SH-SY5Y (cell line): ENCODE results near the gene GSX2.

Experiments used
- GATA2 ChIP-seq: IDR thresholded peaks from 2 replicates; pipeline ENCODE4 v1.6.1; 2011; ENCODE audit warnings: mild to moderate bottlenecking, low read depth, low read length
- GATA3 ChIP-seq: IDR thresholded peaks from 2 replicates; pipeline ENCODE4 v1.6.1; 2011; ENCODE audit warnings: low read depth, mild to moderate bottlenecking, low read length, moderate library complexity

DNA sequence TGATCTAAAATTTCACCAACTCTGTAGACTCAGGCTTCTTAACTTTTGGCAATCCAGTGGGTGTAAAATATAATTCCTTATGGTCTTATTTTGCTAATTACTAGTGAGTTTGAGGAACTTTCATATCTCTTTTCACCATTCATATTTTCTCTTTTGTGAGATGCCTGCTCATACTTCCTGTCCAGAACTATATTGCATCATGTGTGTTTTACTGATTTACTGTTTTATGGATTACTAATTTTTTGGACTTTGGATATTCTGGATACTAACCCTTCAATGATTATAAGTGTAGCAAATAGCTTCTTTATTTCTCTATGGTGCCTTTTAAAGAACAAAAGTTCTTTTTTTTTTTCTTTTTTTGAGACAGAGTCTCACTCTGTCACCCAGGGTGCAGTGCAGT is 20.6 kb downstream of the GSX2 start:
- TF ChIP-seq GATA3 (no peak), GATA2 (no peak)
